Astrocyte (in vitro differentiated cells and primary cell): ENCODE measurements around the gene PEA15. TPM values are rescaled to one million over a fixed set of nuclear protein-coding genes. Genes with fewer than 3 reads are reported as not detected.

Source experiments
- DNase-seq: peaks from one replicate; pipeline ENCODE4 v3.0.0-alpha.2; 2010; ENCODE audit warnings: low read depth
- FAIRE-seq: peaks from 2 replicates; lab custom pipeline; 2011; peaks lifted over from hg19 to GRCh38; lab: Jason Lieb, UNC
- H2AFZ ChIP-seq: 2 replicates; pipeline ENCODE4 v1.6.0; 2012; ENCODE audit warnings: low read depth, low read length, inconsistent platforms
- H3K27ac ChIP-seq: 2 replicates; pipeline ENCODE4 v1.5.1; 2011; ENCODE audit warnings: low read depth, low read length, inconsistent platforms
- H3K27me3 ChIP-seq: 2 replicates; pipeline ENCODE4 v1.6.0; 2011; ENCODE audit warnings: low read length, inconsistent platforms; ENCODE audit not compliant: insufficient read depth
- H3K36me3 ChIP-seq: 2 replicates; pipeline ENCODE4 v1.5.1; 2011; ENCODE audit warnings: low read length, inconsistent platforms; ENCODE audit not compliant: insufficient read depth
- H3K4me1 ChIP-seq: 2 replicates; pipeline ENCODE4 v1.5.1; 2011; ENCODE audit warnings: low read length, inconsistent platforms; ENCODE audit not compliant: insufficient read depth
- H3K4me2 ChIP-seq: 2 replicates; pipeline ENCODE4 v1.6.0; 2012; ENCODE audit warnings: low read length, inconsistent platforms
- H3K4me3 ChIP-seq: 2 replicates; pipeline ENCODE4 v1.5.1; 2011; ENCODE audit warnings: low read depth, mild to moderate bottlenecking, low read length, inconsistent platforms; ENCODE audit not compliant: insufficient read depth
- H3K79me2 ChIP-seq: 2 replicates; pipeline ENCODE4 v1.6.0; 2012; ENCODE audit warnings: mild to moderate bottlenecking, low read length, inconsistent platforms; ENCODE audit not compliant: insufficient read depth
- H3K9ac ChIP-seq: 2 replicates; pipeline ENCODE4 v1.6.0; 2012; ENCODE audit warnings: mild to moderate bottlenecking, low read length, inconsistent platforms
- H3K9me3 ChIP-seq: 2 replicates; pipeline ENCODE4 v1.5.1; 2012; ENCODE audit warnings: low read depth, mild to moderate bottlenecking, low read length, inconsistent platforms; ENCODE audit not compliant: insufficient read depth
- H4K20me1 ChIP-seq: 2 replicates; pipeline ENCODE4 v1.6.0; 2012; ENCODE audit warnings: low read length, inconsistent platforms; ENCODE audit not compliant: insufficient read depth
- H3K27ac Mint-ChIP-seq: one replicate; pipeline ENCODE4 v1.8.0; 2021; ENCODE audit warnings: mild to moderate bottlenecking, mixed read lengths; ENCODE audit not compliant: unreplicated experiment
- H3K27me3 Mint-ChIP-seq: one replicate; pipeline ENCODE4 v1.8.0; 2021; ENCODE audit warnings: low read depth, mixed read lengths; ENCODE audit not compliant: unreplicated experiment
- H3K36me3 Mint-ChIP-seq: one replicate; pipeline ENCODE4 v1.8.0; 2021; ENCODE audit warnings: low read depth, mixed read lengths; ENCODE audit not compliant: unreplicated experiment
- H3K4me1 Mint-ChIP-seq: one replicate; pipeline ENCODE4 v1.8.0; 2021; ENCODE audit warnings: low read depth, mixed read lengths; ENCODE audit not compliant: unreplicated experiment
- H3K4me3 Mint-ChIP-seq: one replicate; pipeline ENCODE4 v1.8.0; 2021; ENCODE audit warnings: mild to moderate bottlenecking, moderate library complexity, mixed read lengths; ENCODE audit not compliant: unreplicated experiment
- H3K9me3 Mint-ChIP-seq: one replicate; pipeline ENCODE4 v1.8.0; 2021; ENCODE audit warnings: mild to moderate bottlenecking, mixed read lengths; ENCODE audit not compliant: unreplicated experiment
- CTCF ChIP-seq: IDR thresholded peaks from 2 replicates; pipeline ENCODE4 v1.5.1; 2011; ENCODE audit warnings: low read depth, mild to moderate bottlenecking, inconsistent platforms, low read length, moderate library complexity; ENCODE audit not compliant: insufficient read depth
- EZH2 ChIP-seq: IDR thresholded peaks from 2 replicates; pipeline ENCODE4 v1.6.1; 2012; ENCODE audit warnings: mild to moderate bottlenecking, low read length, inconsistent platforms; ENCODE audit not compliant: insufficient read depth
- total RNA-seq: library from RNA; stranded (reverse); gene quantifications from 2 replicates; pipeline ENCODE4 v1.2.1, GENCODE V29; 2021

The PEA15 gene
- total RNA-seq, 1 donor from 2014 or later = 470 TPM

GRCh38 chr1:160237558-160237957 lies 32.4 kb downstream of the PEA15 start:
- Histone ChIP-seq H3K4me3 (no peak overlapping the region), H3K4me1 (no peaks in the 10 kb centered on the region), H3K9ac (no peak overlapping the region), H4K20me1 (peaks cover 32% of the 10 kb centered on the region), H3K27me3 (no peaks in the 10 kb centered on the region), H3K9me3 (no peaks in the 10 kb centered on the region), H3K79me2 (peaks cover 16% of the 10 kb centered on the region), H3K27ac (no peak overlapping the region), H2AFZ (no peak overlapping the region), H3K36me3 (peaks cover 36% of the 10 kb centered on the region), H3K4me2 (no peak overlapping the region)
- peaks cover 2% of the 10 kb centered on the region for H3K4me1 Mint-ChIP-seq
- no peak overlapping the region for H3K27ac Mint-ChIP-seq
- DNase-seq (no peak), FAIRE-seq (no peak)
- no peaks in the 10 kb centered on the region for H3K9me3 Mint-ChIP-seq
- H3K36me3 Mint-ChIP-seq = peaks cover 11% of the 10 kb centered on the region
- H3K27me3 Mint-ChIP-seq = no peaks in the 10 kb centered on the region
- H3K4me3 Mint-ChIP-seq = no peak overlapping the region
- TF ChIP-seq CTCF (no peak), EZH2 (no peak)

- DNase-seq (no peak), FAIRE-seq (no peak)
- no peak overlapping the region for H3K9ac ChIP-seq
- no peaks in the 10 kb centered on the region for H3K9me3 ChIP-seq
- no peaks in the 10 kb centered on the region for H3K4me1 ChIP-seq
- H3K79me2 ChIP-seq = peaks cover 21% of the 10 kb centered on the region
- H3K36me3 ChIP-seq = peaks cover 38% of the 10 kb centered on the region
- Mint-ChIP-seq H3K27me3 (no peaks in the 10 kb centered on the region), H3K4me3 (no peak overlapping the region), H3K9me3 (no peaks in the 10 kb centered on the region), H3K36me3 (peaks cover 11% of the 10 kb centered on the region), H3K27ac (no peak overlapping the region), H3K4me1 (peaks cover 2% of the 10 kb centered on the region)
- H2AFZ ChIP-seq = no peak overlapping the region
- TF ChIP-seq CTCF (no peak), EZH2 (no peak)
- peaks cover 29% of the 10 kb centered on the region for H4K20me1 ChIP-seq
- H3K4me3 ChIP-seq = no peak overlapping the region
- H3K27me3 ChIP-seq = no peaks in the 10 kb centered on the region
- H3K4me2 ChIP-seq = no peak overlapping the region
- H3K27ac ChIP-seq = no peak overlapping the region
These were observed 33.2 kb downstream of the PEA15 start for GRCh38 chr1:160238408-160238807.

- no peak overlapping the region for H3K4me3 Mint-ChIP-seq
- Histone ChIP-seq H4K20me1 (peaks cover 31% of the 10 kb centered on the region), H2AFZ (no peak overlapping the region), H3K4me1 (no peaks in the 10 kb centered on the region), H3K9ac (no peak overlapping the region), H3K27ac (no peak overlapping the region), H3K4me2 (no peak overlapping the region), H3K27me3 (no peaks in the 10 kb centered on the region), H3K9me3 (no peaks in the 10 kb centered on the region), H3K79me2 (peaks cover 31% of the 10 kb centered on the region), H3K36me3 (peaks cover 36% of the 10 kb centered on the region), H3K4me3 (no peak overlapping the region)
- no peaks in the 10 kb centered on the region for H3K27me3 Mint-ChIP-seq
- H3K9me3 Mint-ChIP-seq = no peaks in the 10 kb centered on the region
- DNase-seq (no peak), FAIRE-seq (no peak)
- H3K36me3 Mint-ChIP-seq = peaks cover 11% of the 10 kb centered on the region
- no peaks in the 10 kb centered on the region for H3K4me1 Mint-ChIP-seq
- peak overlapping the region; percentile 19 for H3K27ac Mint-ChIP-seq
- TF ChIP-seq EZH2 = no peak
- TF ChIP-seq CTCF = no peak
These were observed 34.6 kb downstream of the PEA15 start for GRCh38 chr1:160239582-160240299.
